Measurements from ENCODE around the gene RPS15A.
A peak's percentile ranks its signal among the peaks of the same experiment; 100 is the strongest.

Gene RPS15A

GRCh38 chr16:18804540-18804939 is 14.4 kb upstream of the RPS15A start:
- H3K36me3 ChIP-seq (ENCODE audit: control insufficient read depth in 4 of 4, insufficient read depth in 4 of 4, low read length in 3 of 4), result peaks cover 10 to 23% (median 18%) of the 10 kb centered on the region in 4 experiments
- DNase-seq, result no peak
- H3K27ac ChIP-seq (ENCODE audit: insufficient read depth in 1 of 2, low read depth in 1 of 2, low read length in 2 of 2, poor library complexity in 1 of 2, severe bottlenecking in 2 of 2), result peak overlapping the region; percentile 68 to 88
- WGBS (ENCODE audit: insufficient coverage), result 37% methylated on average over 3 of the region's 3 CpGs
- CTCF ChIA-PET, result interaction anchor here (1.2 to 6.6 kb wide), 6 partner anchors 10 to 47 kb away, joined by 3 to 56 read pairs (median 5); no protein-coding TSS in a partner anchor
- peaks cover 34 to 51% (median 45%) of the 10 kb centered on the region in 4 experiments for H3K4me1 ChIP-seq (ENCODE audit: control extremely low read depth in 1 of 4, control insufficient read depth in 4 of 4, insufficient read depth in 4 of 4, low read length in 3 of 4)
- H3K4me3 ChIP-seq (ENCODE audit: control insufficient read depth in 1 of 7, extremely low read depth in 1 of 7, insufficient read depth in 4 of 7, low read depth in 2 of 7, low read length in 6 of 7), result peak overlapping the region in 1 of 7 experiments; percentile 41
- no peaks in the 10 kb centered on the region for H3K9me3 ChIP-seq (ENCODE audit: control extremely low read depth in 1 of 5, control insufficient read depth in 4 of 5, insufficient read depth in 2 of 5, low read depth in 1 of 5, low read length in 4 of 5)
- POLR2A ChIA-PET, result interaction anchor here (0.6 to 1.6 kb wide), 2 partner anchors 10 to 15 kb away, joined by 3 to 8 read pairs; partner anchors contain the start of gene RPS15A
- no peaks in the 10 kb centered on the region for H3K27me3 ChIP-seq (replicated peaks in 2 of 5; ENCODE audit: control insufficient read depth in 4 of 5, insufficient read depth in 5 of 5, low read length in 4 of 5)

GRCh38 chr16:18803569-18804462 is 13.7 kb upstream of the RPS15A start:
- Histone ChIP-seq H3K27ac (ENCODE audit: insufficient read depth in 1 of 2, low read depth in 1 of 2, low read length in 2 of 2, poor library complexity in 1 of 2, severe bottlenecking in 2 of 2) (peak overlapping the region; percentile 68 to 88), H3K36me3 (ENCODE audit: control insufficient read depth in 4 of 4, insufficient read depth in 4 of 4, low read length in 3 of 4) (peaks cover 4 to 16% (median 10%) of the 10 kb centered on the region in 4 experiments), H3K4me1 (ENCODE audit: control extremely low read depth in 1 of 4, control insufficient read depth in 4 of 4, insufficient read depth in 4 of 4, low read length in 3 of 4) (peaks cover 35 to 58% (median 50%) of the 10 kb centered on the region in 4 experiments), H3K27me3 (replicated peaks in 2 of 5; ENCODE audit: control insufficient read depth in 4 of 5, insufficient read depth in 5 of 5, low read length in 4 of 5) (no peaks in the 10 kb centered on the region), H3K4me3 (ENCODE audit: control insufficient read depth in 1 of 7, extremely low read depth in 1 of 7, insufficient read depth in 4 of 7, low read depth in 2 of 7, low read length in 6 of 7) (peak overlapping the region in 5 of 7 experiments; percentile 36 to 58 (median 41)), H3K9me3 (ENCODE audit: control extremely low read depth in 1 of 5, control insufficient read depth in 4 of 5, insufficient read depth in 2 of 5, low read depth in 1 of 5, low read length in 4 of 5) (no peaks in the 10 kb centered on the region)
- DNase-seq, result peak; percentile 29 to 82 (median 69)
- 33% methylated on average over 3 of the region's 5 CpGs for WGBS (ENCODE audit: insufficient coverage)
- ChIA-PET POLR2A (interaction anchor here (0.6 to 1.6 kb wide), 3 partner anchors 14 to 123 kb away, joined by 3 to 8 read pairs (median 4); partner anchors contain the start of gene RPS15A), CTCF (interaction anchor here (0.9 to 6.6 kb wide), 9 partner anchors 9 to 48 kb away, joined by 3 to 56 read pairs (median 6); partner anchors contain the start of gene RPS15A)

GRCh38 chr16:18802767-18803343 is 12.7 kb upstream of the RPS15A start:
- Histone ChIP-seq H3K36me3 (ENCODE audit: control insufficient read depth in 4 of 4, insufficient read depth in 4 of 4, low read length in 3 of 4) (peaks cover 2 to 15% (median 5%) of the 10 kb centered on the region in 4 experiments), H3K27ac (ENCODE audit: insufficient read depth in 1 of 2, low read depth in 1 of 2, low read length in 2 of 2, poor library complexity in 1 of 2, severe bottlenecking in 2 of 2) (peak overlapping the region; percentile 68 to 88), H3K9me3 (ENCODE audit: control extremely low read depth in 1 of 5, control insufficient read depth in 4 of 5, insufficient read depth in 2 of 5, low read depth in 1 of 5, low read length in 4 of 5) (no peaks in the 10 kb centered on the region), H3K4me1 (ENCODE audit: control extremely low read depth in 1 of 4, control insufficient read depth in 4 of 4, insufficient read depth in 4 of 4, low read length in 3 of 4) (peaks cover 35 to 64% (median 51%) of the 10 kb centered on the region in 4 experiments), H3K27me3 (replicated peaks in 2 of 5; ENCODE audit: control insufficient read depth in 4 of 5, insufficient read depth in 5 of 5, low read length in 4 of 5) (no peaks in the 10 kb centered on the region), H3K4me3 (ENCODE audit: control insufficient read depth in 1 of 7, extremely low read depth in 1 of 7, insufficient read depth in 4 of 7, low read depth in 2 of 7, low read length in 6 of 7) (no peak overlapping the region)
- ChIA-PET CTCF (interaction anchor here (1.3 to 6.6 kb wide), 8 partner anchors 8 to 167 kb away, joined by 3 to 56 read pairs (median 5); partner anchors contain the start of gene RPS15A), POLR2A (interaction anchor here (0.6 to 1.6 kb wide), 3 partner anchors 13 to 124 kb away, joined by 3 to 8 read pairs (median 4); partner anchors contain the start of gene RPS15A)
- DNase-seq, result no peak
- WGBS (ENCODE audit: insufficient coverage), result 94% methylated on average over 5 of the region's 16 CpGs

GRCh38 chr16:18801145-18801972 is 11.2 kb upstream of the RPS15A start, which contains the start of gene ARL6IP1:
Gene ARL6IP1, minus strand, starts transcription at chr16:18801549. Its CDS starts 83 bp downstream, at chr16:18801466.
- WGBS (ENCODE audit: insufficient coverage), result under 1% methylated on average over 72 of the region's 77 CpGs
- H3K9me3 ChIP-seq (ENCODE audit: control extremely low read depth in 1 of 5, control insufficient read depth in 4 of 5, insufficient read depth in 2 of 5, low read depth in 1 of 5, low read length in 4 of 5), result no peaks in the 10 kb centered on the region
- no peaks in the 10 kb centered on the region for H3K27me3 ChIP-seq (replicated peaks in 2 of 5; ENCODE audit: control insufficient read depth in 4 of 5, insufficient read depth in 5 of 5, low read length in 4 of 5)
- H3K4me1 ChIP-seq (ENCODE audit: control extremely low read depth in 1 of 4, control insufficient read depth in 4 of 4, insufficient read depth in 4 of 4, low read length in 3 of 4), result peaks cover 35 to 64% (median 50%) of the 10 kb centered on the region in 4 experiments
- DNase-seq, result peak; percentile 100
- ChIA-PET POLR2A (interaction anchor here (1.0 to 2.1 kb wide), 6 partner anchors 9 to 1431 kb away, joined by 3 to 19 read pairs (median 6); partner anchors contain the start of gene RPS15A), CTCF (interaction anchor here (0.6 to 6.6 kb wide), 10 partner anchors 10 to 1340 kb away, joined by 3 to 56 read pairs (median 4); partner anchors contain the start of gene RPS15A)
- peak within 1 kb of the TSS; percentile 71 to 96 (median 89) for H3K4me3 ChIP-seq (ENCODE audit: control insufficient read depth in 1 of 7, extremely low read depth in 1 of 7, insufficient read depth in 4 of 7, low read depth in 2 of 7, low read length in 6 of 7)
- peaks cover 2 to 16% (median 8%) of the 10 kb centered on the region in 4 experiments for H3K36me3 ChIP-seq (ENCODE audit: control insufficient read depth in 4 of 4, insufficient read depth in 4 of 4, low read length in 3 of 4)
- H3K27ac ChIP-seq (ENCODE audit: insufficient read depth in 1 of 2, low read depth in 1 of 2, low read length in 2 of 2, poor library complexity in 1 of 2, severe bottlenecking in 2 of 2), result peak within 1 kb of the TSS; percentile 84 to 95

GRCh38 chr16:18800775-18801144 is 10.6 kb upstream of the RPS15A start:
- H3K4me1 ChIP-seq (ENCODE audit: control extremely low read depth in 1 of 4, control insufficient read depth in 4 of 4, insufficient read depth in 4 of 4, low read length in 3 of 4), result peaks cover 35 to 62% (median 50%) of the 10 kb centered on the region in 4 experiments
- H3K9me3 ChIP-seq (ENCODE audit: control extremely low read depth in 1 of 5, control insufficient read depth in 4 of 5, insufficient read depth in 2 of 5, low read depth in 1 of 5, low read length in 4 of 5), result no peaks in the 10 kb centered on the region
- peak overlapping the region; percentile 84 to 95 for H3K27ac ChIP-seq (ENCODE audit: insufficient read depth in 1 of 2, low read depth in 1 of 2, low read length in 2 of 2, poor library complexity in 1 of 2, severe bottlenecking in 2 of 2)
- WGBS (ENCODE audit: insufficient coverage), result 0% methylated on average over 12 of the region's 15 CpGs
- DNase-seq, result no peak
- H3K27me3 ChIP-seq (replicated peaks in 2 of 5; ENCODE audit: control insufficient read depth in 4 of 5, insufficient read depth in 5 of 5, low read length in 4 of 5), result no peaks in the 10 kb centered on the region
- CTCF ChIA-PET, result interaction anchor here (1.1 to 6.6 kb wide), 4 partner anchors 9 to 16 kb away, joined by 3 to 56 read pairs (median 20); partner anchors contain the start of gene RPS15A
- peak overlapping the region; percentile 71 to 96 (median 89) for H3K4me3 ChIP-seq (ENCODE audit: control insufficient read depth in 1 of 7, extremely low read depth in 1 of 7, insufficient read depth in 4 of 7, low read depth in 2 of 7, low read length in 6 of 7)
- POLR2A ChIA-PET, result interaction anchor here (1.8 to 2.1 kb wide), 2 partner anchors 9 to 11 kb away, joined by 8 to 19 read pairs; partner anchors contain the start of gene RPS15A
- H3K36me3 ChIP-seq (ENCODE audit: control insufficient read depth in 4 of 4, insufficient read depth in 4 of 4, low read length in 3 of 4), result peaks cover 3 to 22% (median 12%) of the 10 kb centered on the region in 4 experiments

GRCh38 chr16:18800293-18800692 is 10.2 kb upstream of the RPS15A start:
- Histone ChIP-seq H3K36me3 (ENCODE audit: control insufficient read depth in 4 of 4, insufficient read depth in 4 of 4, low read length in 3 of 4) (peaks cover 3 to 27% (median 15%) of the 10 kb centered on the region in 4 experiments), H3K27me3 (replicated peaks in 2 of 5; ENCODE audit: control insufficient read depth in 4 of 5, insufficient read depth in 5 of 5, low read length in 4 of 5) (no peaks in the 10 kb centered on the region), H3K4me3 (ENCODE audit: control insufficient read depth in 1 of 7, extremely low read depth in 1 of 7, insufficient read depth in 4 of 7, low read depth in 2 of 7, low read length in 6 of 7) (peak overlapping the region in 6 of 7 experiments; percentile 84 to 96 (median 92)), H3K9me3 (ENCODE audit: control extremely low read depth in 1 of 5, control insufficient read depth in 4 of 5, insufficient read depth in 2 of 5, low read depth in 1 of 5, low read length in 4 of 5) (no peaks in the 10 kb centered on the region), H3K27ac (ENCODE audit: insufficient read depth in 1 of 2, low read depth in 1 of 2, low read length in 2 of 2, poor library complexity in 1 of 2, severe bottlenecking in 2 of 2) (peak overlapping the region; percentile 84 to 95), H3K4me1 (ENCODE audit: control extremely low read depth in 1 of 4, control insufficient read depth in 4 of 4, insufficient read depth in 4 of 4, low read length in 3 of 4) (peaks cover 35 to 57% (median 48%) of the 10 kb centered on the region in 4 experiments)
- WGBS (ENCODE audit: insufficient coverage), result 8% methylated on average over 5 of the region's 8 CpGs
- ChIA-PET CTCF (interaction anchor here (0.9 to 4.8 kb wide), 5 partner anchors 9 to 17 kb away, joined by 3 to 34 read pairs (median 4); partner anchors contain the start of gene RPS15A), POLR2A (interaction anchor here (1.8 to 2.1 kb wide), 2 partner anchors 8 to 10 kb away, joined by 8 to 19 read pairs; partner anchors contain the start of gene RPS15A)
- peak in 1 of 3 donors; percentile 40 for DNase-seq

Data from common myeloid progenitor, CD34-positive (primary cell).